HG03342 (cell line): Measurements from ENCODE around the gene HAO1.
"Not testable (repeated sequence)": the region's sequence is repeated elsewhere in the genome, so short reads cannot be mapped to it uniquely, and the experiment has no call there.

Source experiments
- ATAC-seq: cut with Tn5 transposase; IDR thresholded peaks from one replicate; pipeline ENCODE4 v1.9.1; 2021; ENCODE audit warnings: mild to moderate bottlenecking, moderate library complexity; ENCODE audit not compliant: unreplicated experiment

Gene HAO1

DNA sequence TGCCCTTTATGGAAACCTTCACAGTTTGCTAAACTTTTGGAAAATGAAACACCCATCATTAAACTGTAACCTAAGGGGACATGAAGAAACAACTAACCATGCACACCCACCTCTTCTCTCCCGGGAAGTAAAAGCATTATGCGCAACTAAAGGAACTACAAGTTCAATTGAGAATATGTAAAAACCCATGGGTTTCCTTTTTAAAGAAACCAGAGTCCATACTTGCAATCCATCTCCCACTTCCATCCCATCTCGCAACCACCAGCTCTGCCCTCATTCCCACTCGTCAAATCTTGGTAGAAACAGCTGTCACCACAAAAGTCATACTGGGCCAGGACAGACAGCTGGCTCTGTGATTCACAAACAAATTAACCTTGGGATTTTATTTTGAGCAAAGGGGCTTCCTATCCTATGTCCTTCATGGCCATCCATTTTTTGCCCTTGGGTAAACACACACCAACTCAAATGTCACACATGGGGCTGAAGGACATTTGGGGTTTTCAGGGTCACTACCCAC, 81.5 kb downstream of the HAO1 start:
- no peak for ATAC-seq

DNA sequence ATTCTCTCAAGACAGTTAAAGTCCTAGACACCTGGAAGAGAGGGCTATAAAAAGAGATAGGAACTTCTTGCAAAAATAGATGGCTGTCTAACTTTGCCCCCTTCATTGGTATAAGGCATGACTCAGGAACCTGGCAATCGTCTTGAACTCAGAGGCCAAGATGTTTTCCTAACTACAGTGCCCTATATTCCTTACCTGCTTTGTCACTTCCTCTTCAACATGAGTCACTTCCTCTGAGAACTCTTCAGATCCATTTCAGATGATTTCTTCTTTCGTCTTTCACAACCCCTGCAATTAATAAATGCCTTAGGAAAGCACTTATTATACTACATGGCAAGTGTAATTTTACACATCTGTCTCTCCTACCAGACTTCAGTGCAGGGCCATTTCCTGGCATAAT, 83.5 kb downstream of the HAO1 start:
- ATAC-seq, result no peak

DNA sequence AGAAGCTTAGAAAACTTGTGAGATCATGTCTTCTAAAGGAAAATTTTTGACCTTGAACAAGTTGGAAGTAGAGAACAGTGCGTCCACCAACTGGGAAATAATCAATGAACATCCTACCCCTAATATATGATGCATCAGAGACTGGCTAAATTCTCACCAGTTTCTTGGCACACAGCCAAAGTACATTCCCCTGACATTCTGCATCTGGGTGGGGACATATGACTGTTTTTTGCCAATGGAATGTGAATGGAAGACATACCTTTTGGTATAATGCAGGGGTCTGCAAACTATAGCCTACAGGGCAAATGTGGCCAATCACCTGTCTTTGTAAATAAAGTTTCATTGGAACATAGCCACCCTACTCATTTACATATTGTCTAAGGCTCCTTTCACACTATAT, 84.7 kb downstream of the HAO1 start:
- ATAC-seq, result no peak

DNA sequence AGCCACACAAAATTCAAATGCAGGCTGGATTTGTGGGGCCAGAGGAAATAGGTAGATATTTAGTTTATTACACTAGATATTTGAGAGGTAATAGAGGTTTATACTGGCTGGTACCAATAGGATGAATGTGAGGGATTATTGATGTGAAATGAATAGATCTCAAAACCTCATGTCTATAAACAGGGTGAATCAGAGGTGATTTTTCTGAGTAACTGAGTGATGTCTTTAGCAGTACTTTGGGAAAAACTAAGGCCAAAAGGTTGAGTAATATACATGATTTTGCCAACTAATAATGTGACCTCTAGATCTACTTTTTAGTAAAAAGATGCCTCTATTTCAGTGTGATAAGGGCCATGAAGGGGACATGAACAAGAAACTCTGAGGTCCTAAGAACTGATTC, 86.8 kb downstream of the HAO1 start:
- no peak for ATAC-seq

DNA sequence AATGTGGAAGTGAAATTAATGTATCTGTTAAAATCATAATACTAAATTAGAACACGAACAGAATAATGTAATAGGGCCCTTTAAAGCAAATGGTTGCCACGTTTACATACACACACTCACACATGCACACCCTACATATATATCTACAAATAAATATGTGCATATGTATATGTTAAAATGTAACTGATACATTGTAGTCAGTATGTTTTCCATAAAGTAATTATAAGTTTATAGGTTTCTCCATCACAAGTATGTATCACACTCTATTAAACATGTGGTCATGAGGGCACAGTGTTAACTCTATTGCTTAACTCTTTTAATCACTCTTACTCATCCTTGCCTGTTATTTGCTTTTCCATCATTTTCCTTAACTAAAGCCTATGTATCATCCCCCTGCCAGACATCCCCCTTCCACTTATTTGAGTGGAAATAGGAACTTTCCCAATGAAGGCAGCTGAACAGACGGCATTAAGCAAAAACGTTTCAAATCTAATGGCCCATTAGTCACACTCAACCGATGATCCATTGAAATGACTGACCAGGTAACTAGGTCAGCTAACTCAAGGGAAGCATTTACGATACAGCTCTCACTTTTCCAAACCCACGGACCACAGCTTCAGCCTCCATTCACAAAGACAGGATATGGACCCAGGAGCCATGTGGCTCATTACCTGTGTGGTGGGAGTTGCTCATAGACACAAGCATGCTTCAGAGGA, 89.3 kb downstream of the HAO1 start:
- no peak for ATAC-seq

DNA sequence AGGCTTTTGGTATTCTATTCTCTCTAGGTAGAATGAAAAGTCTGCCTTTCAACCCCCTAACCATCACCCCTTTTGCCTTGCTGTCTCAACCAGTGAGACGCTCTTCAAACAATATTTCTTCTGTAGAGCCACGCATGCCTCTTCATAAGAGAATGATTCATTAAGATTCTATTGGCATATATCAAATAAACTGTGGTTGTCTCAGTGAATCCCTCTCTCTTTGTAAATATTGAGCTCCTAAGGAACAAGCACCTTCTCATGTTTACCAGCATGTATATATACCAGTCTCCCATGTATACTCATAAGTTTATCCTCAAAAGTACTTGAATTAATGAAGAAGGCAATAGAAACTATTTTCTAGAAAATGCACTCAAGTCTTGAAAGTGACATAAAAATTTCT, 90.6 kb downstream of the HAO1 start:
- ATAC-seq, result no peak

DNA sequence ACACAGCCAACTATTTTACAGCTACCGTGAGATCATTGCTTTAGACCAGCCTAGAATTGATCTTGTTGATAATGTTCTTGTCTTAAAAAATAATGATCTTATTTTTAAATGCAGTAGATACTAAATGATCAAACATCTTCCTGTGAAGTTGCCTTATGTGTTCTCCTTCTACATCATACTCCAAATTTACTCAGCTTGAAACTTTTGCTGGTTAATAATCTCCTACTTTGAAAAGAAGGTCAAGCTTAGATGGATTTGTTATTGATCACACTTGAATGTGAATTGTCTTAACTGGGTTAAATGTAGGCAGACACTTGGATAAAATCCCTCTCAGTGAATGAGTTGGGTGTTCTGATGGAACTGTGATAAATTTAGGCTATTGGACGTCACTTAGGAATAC, 91.9 kb downstream of the HAO1 start:
- ATAC-seq, result no peak

DNA sequence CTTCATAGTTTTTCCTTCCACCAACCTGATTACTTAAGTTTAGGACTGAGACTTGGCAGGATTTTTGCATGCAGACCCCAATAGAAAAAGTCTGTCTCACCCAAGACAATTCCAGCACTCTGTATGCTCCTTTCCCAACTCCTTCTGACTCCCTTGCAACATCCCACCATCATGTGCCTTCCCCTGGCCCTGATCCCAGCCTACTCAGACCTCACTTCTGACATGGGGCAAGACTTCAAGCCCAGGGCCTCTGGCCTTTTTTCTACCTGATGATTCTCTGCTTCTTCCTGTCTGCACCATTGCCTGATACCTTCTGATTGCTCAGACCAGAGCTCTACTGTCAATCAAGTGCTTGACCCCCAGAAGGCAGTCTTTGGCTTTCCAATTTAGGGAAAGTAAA, 96.6 kb downstream of the HAO1 start:
- no peak for ATAC-seq

DNA sequence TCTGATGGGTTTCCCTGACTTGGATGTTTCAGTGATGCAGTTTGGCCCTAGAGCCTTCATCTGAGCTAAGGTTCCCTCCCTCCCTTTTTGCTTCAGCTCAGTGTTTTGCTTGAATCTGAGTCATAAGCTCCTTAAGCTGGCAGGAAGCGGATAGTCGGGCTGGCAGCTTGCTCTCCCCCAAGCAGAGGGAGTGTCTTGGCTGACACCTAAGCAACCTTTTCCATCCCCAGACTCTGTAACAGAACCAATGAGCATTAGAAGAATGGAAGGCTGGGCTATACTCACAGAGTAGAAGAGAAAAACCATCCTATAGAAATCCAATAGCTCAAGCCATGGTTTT, 98.3 kb downstream of the HAO1 start:
- ATAC-seq, result no peak

DNA sequence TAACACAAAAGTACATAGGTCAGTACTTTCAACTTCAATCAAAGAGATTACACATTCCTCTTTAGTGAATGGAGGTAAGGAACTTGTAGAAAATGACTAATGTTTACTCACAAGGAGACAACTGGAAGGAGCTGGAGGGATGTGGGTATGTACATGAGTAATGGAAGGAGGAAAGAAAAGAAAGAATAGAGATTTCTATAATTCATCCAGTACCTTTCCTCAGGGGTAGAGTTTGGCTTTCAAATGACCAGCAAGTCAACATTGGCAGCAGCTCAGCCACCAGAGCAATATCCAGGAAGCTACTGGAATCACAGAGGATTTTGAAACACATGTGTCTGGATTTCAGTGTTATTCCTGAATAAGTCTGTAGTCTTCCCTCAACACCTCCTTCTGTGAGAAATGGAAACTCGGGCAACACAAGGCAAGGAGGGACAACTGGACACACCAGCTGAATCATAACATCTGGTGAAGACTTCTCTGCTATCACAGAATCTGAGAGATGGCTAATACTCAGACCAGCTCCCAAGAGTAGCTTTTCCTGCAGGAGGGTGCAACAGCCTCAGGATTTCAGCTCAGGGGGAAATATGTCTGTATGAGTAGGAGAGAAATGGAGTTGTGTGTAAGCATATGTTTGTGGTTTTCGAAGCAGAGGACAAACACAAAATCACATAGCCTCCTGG, 98.8 kb downstream of the HAO1 start:
- no peak for ATAC-seq

DNA sequence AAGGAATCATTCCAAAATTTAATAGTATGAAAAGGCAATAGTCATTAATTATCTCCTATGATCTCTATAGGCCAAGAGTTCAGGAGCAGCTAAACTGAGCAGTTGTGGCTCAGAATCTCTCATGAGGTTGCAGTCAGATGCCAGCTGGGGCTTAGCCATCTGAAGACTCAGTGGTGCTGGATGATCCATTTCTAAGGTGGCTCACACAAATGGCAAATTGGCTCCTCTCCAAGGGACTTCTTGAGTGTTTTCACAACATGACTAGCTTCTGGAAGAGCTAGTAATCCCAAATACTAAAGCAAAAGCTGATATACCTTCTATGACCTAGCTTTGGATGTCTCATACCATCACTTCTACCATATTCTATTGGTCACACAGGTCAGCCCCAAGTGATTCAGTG, 104.2 kb downstream of the HAO1 start:
- ATAC-seq, result no peak

DNA sequence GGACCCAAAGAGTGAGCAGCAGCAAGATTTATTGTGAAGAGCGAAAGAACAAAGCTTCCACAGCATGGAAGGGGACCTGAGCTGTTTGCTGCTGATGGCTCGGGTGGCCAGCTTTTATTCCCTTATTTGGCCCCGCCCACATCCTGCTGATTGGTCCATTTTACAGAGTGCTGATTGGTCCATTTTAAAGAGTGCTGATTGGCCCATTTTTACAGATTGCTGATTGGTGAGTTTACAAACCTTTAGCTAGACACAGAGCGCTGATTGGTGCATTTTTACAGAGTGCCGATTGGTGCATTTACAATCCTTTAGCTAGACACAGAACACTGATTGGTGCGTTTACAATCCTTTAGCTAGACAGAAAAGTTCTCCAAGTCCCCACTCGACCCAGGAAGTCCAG, 105.8 kb downstream of the HAO1 start:
- ATAC-seq, result not testable (repeated sequence)
